Coronary artery (tissue), 2 donors: ENCODE results near the gene TMEM222.

ENCODE experiments used
- DNase-seq: peaks from one replicate; pipeline ENCODE4 v3.0.0-alpha.2; 2017; ENCODE audit warnings: low spot score
- H3K27ac ChIP-seq, 2 donors: fragments of 200-600 bp; sonication (generic); one replicate each; pipeline ENCODE4 v1.5.1; 2016 to 2019
- H3K4me3 ChIP-seq: fragments of 200-600 bp; sonication (generic); 2 replicates; pipeline ENCODE4 v1.5.1; 2016; ENCODE audit warnings: mild to moderate bottlenecking, moderate library complexity
- TF ChIP-seq, protein P1 (sequence below): fragments of 200-600 bp; sonication (generic); IDR thresholded peaks from one replicate; pipeline ENCODE4 v1.5.1; 2019; ENCODE audit warnings: antibody characterized with exemption

The TMEM222 gene

DNA sequence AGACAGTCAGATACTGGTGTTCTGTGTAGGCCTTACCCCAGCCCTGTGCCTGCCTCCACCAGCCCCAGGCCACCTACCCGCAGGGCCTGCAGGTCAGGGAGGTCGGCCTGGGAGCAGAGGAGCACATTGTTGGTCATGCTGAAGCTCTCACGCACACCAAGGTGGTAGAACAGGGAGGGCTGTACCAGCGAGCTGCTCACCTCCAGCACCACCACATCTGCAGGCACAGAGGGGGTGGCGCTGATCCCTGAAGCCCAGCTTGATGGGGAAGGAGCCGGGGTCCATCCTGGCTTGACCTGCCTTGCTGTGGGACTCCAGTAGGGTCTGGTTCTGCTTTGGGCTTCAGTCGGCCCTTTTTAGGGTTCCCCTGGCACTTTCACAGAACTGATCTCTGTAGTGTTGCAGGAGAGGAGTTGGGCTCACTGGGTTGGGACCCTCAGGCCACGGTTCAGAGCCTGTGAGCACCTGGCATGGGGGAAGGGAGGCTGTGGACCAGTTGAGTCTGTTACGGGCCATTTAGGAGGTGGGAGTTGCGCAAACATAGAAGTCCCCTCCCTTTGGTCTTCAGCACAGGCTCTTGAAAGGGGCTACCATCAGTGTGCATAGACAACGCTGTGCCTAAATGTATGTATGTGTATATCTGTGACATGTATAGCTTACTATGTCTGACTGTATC, 42.9 kb downstream of the TMEM222 start:
- TF ChIP-seq, protein P1, sequence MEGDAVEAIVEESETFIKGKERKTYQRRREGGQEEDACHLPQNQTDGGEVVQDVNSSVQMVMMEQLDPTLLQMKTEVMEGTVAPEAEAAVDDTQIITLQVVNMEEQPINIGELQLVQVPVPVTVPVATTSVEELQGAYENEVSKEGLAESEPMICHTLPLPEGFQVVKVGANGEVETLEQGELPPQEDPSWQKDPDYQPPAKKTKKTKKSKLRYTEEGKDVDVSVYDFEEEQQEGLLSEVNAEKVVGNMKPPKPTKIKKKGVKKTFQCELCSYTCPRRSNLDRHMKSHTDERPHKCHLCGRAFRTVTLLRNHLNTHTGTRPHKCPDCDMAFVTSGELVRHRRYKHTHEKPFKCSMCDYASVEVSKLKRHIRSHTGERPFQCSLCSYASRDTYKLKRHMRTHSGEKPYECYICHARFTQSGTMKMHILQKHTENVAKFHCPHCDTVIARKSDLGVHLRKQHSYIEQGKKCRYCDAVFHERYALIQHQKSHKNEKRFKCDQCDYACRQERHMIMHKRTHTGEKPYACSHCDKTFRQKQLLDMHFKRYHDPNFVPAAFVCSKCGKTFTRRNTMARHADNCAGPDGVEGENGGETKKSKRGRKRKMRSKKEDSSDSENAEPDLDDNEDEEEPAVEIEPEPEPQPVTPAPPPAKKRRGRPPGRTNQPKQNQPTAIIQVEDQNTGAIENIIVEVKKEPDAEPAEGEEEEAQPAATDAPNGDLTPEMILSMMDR, result no peak
- peak overlapping the region; percentile 90 for H3K4me3 ChIP-seq
- H3K27ac ChIP-seq, result peak overlapping the region; percentile 99
- DNase-seq, result peak; percentile 74

DNA sequence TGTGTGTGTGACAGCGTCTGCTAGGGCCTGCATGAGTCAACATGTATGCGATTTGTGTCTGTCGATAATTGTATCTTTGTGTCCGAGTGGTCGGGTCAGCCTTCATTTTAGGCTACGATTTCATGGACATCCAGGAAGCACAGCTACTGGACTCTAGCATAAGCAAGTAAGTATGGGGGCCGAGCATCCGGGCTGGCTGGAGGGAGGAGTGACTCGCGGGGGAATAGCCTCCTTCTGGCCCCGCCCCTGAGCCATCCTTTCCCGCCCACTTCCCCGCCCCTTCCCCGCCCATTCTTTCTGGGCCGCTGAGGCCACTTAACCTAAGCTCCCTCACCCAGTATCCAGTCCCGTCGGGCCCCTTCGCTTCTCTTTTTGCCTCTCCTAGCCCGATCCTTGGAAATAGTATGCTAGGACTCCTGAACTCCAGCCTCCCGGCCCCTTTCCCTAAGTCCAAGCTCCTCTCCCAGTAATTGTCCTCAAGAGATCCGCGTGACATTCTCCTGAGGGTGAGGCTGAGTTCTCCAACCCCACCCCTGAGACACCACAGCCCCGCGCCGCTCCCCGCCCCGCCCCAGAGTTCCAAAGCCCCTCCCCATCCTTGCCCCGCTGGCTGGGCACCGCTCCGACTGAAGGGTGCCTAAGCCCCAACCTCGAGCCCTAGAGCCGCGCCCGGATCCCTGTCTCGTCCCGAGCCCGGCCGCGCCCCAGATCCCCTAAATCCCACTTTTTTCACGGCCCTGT, 43.6 kb downstream of the TMEM222 start:
- TF ChIP-seq, protein P1, result no peak
- Histone ChIP-seq H3K27ac (peak overlapping the region; percentile 99), H3K4me3 (peak overlapping the region; percentile 90)
- DNase-seq, result peak; percentile 95

DNA sequence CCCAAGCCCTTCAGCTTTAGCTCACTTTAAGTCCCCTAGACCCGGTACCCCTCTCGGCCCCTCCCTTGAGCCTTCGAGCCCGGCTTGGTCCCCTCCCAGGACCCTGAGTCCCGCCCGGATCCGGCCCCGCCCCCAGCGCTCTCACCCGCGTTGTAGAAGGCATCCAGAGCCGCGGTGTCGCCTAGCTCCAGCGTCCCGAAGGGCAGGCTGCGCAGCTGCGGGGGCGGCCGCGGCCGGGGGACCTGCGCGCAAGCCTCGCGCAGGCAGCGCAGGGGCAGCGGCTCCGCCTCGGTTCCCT, 44.1 kb downstream of the TMEM222 start:
- peak overlapping the region; percentile 90 for H3K4me3 ChIP-seq
- peak overlapping the region; percentile 99 for H3K27ac ChIP-seq
- peak; percentile 94 for DNase-seq
- TF ChIP-seq, protein P1, result no peak

DNA sequence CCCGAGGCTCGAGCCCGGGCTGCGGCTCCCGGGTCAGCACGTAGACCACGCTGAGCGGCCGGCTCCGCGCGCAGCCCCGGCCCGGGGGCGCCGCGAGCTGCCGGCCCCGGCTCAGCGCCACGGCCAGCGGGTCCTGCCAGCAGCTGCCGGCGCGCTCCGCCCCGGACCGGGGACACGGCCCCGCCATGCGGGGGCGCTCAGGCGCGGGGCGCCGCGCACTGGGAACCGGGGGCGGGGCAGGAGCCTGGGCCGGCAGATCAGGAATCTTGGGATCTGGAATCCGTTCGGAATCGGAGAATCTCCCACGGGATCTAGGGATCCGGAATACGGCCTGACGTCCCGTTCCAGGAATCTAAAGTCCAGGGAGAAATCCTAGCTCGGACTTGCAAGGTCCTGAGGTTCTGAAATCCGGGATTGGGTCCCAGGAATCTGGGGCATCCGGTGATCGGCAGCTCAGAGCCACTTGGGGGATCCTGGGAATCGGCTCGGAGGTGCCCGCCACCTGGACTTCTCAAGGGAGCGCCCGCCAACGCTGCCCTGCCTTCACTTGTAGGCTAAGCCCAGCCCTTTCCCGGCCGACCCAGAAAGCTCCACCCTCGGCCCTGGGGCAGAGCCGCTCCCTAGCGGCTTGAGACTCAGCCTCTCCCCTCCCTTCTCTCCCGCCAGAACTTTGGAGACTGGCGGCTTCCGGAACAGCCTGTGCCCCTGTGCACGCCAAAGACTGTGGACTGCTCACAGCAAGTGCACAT, 44.6 kb downstream of the TMEM222 start, which contains the start of gene MAP3K6:
TSS of gene MAP3K6 (minus strand) at position 551 of the 749 bp plus-strand sequence. CDS start at position 187, 364 bp downstream.
- H3K27ac ChIP-seq, result peak within 1 kb of the TSS; percentile 99

DNA sequence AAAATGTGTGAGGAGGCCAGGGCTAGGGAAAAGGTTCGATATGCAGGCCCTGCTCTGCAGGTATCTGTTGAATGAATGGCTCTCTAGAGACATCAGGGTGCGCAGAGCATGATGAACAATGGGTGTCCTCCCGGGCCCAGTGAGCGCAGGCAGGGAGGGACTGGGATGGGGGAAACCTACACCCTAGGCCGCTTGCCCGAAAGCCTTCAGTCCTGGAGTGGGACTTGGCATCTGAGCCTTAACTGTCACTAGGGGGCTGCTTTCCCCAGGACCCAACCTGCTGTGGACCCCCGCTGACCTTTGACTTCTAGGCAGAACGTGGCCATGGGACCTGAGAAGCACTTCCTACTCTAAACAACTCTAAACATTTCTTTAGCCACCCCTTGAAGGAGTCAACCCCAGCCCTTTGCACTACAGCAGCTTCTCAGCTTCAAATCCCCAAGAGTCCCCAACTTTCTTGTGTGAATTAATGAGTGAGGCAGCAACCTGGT, 45.2 kb downstream of the TMEM222 start:
- TF ChIP-seq, protein P1, result no peak
- H3K27ac ChIP-seq, result peak overlapping the region; percentile 99
- no peak for DNase-seq
- H3K4me3 ChIP-seq, result peak overlapping the region; percentile 90

More for the DNA sequence above, 44.6 kb downstream of the TMEM222 start, which contains the start of gene MAP3K6:
- peak; percentile 96 for DNase-seq
- TF ChIP-seq, protein P1, result no peak
- peak within 1 kb of the TSS; percentile 90 for H3K4me3 ChIP-seq

DNA sequence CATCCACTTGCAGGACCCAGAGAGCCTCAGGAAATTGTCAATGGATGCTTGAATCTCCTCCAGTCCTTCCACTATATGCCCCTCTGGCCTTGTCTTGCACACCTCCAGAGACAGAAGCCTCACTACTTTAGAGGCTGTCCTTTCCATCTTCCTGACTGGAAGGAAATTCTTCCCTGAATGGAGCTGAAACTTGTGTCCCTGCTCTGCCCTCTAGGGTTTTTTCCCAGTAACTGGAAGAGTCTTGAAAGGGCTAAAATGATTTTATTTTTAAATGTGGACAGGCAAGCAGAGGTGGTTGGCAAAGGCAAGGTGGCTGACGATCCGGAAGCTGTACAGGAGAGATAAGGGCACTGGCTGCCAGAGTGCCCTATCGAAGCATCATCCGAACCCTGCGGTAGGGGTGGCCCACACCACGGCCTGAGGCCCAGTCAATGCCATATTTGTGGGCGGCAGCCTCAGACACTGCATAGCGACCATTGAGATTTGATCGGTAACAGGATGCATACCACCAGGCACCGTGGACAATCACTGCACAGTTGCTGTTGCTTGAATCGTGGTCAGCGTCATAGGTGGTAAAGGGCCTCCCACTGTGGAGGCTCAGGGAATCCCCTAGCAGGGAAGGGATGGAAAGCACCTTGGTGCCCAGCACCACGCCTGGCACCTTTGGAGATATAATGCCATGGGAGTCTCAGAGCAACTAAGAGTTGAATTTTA, 47.1 kb downstream of the TMEM222 start:
- H3K27ac ChIP-seq, result peak overlapping the region; percentile 14 to 33
- H3K4me3 ChIP-seq, result no peak overlapping the region
- DNase-seq, result no peak
- TF ChIP-seq, protein P1, result no peak
